CD14-positive monocyte (primary cell): ENCODE results near the gene ABTB2. TPM values are rescaled to one million over a fixed set of nuclear protein-coding genes. Genes with fewer than 3 reads are reported as not detected.

Source experiments
- DNase-seq, 3 donors: peaks; one replicate each; pipeline ENCODE4 v3.0.0-alpha.2; 2011 to 2022
- H2AFZ ChIP-seq: 2 replicates; pipeline ENCODE4 v1.6.0; 2012; ENCODE audit warnings: mild to moderate bottlenecking, low read depth, low read length, inconsistent platforms; ENCODE audit not compliant: insufficient read depth, poor library complexity, severe bottlenecking
- H3K27ac ChIP-seq, 2 donors: 1 replicate in 1 of 2; 2 replicates in 1 of 2; pipeline ENCODE4 v1.5.1; 2012 to 2013; ENCODE audit warnings: low read length in 2 of 2, control low read depth in 1 of 2, inconsistent platforms in 1 of 2, low read depth in 1 of 2, mild to moderate bottlenecking in 1 of 2
- H3K27me3 ChIP-seq, 2 donors: one replicate each; pipeline versions ENCODE4 v1.6.0 to v1.6.1; 2011 to 2013; ENCODE audit warnings: low read length in 2 of 2; ENCODE audit not compliant: control insufficient read depth in 2 of 2, insufficient read depth in 2 of 2
- H3K36me3 ChIP-seq, 2 donors: replicated peaks in 1 of 2; 1 replicate in 1 of 2; 2 replicates in 1 of 2; pipeline versions ENCODE4 v1.5.1 to v1.6.1; 2012 to 2013; ENCODE audit warnings: low read length in 2 of 2, control low read depth in 1 of 2, inconsistent platforms in 1 of 2, mild to moderate bottlenecking in 1 of 2; ENCODE audit not compliant: insufficient read depth in 2 of 2, control insufficient read depth in 1 of 2
- H3K4me1 ChIP-seq, 2 donors: 1 replicate in 1 of 2; 2 replicates in 1 of 2; pipeline versions ENCODE4 v1.5.1 to v1.6.1; 2012 to 2013; ENCODE audit warnings: low read length in 2 of 2, control low read depth in 1 of 2, inconsistent platforms in 1 of 2, mild to moderate bottlenecking in 1 of 2, moderate library complexity in 1 of 2; ENCODE audit not compliant: insufficient read depth in 2 of 2, control insufficient read depth in 1 of 2
- H3K4me2 ChIP-seq: replicated peaks from 2 replicates; pipeline ENCODE3; 2012; ENCODE audit warnings: low read length, moderate library complexity, mild to moderate bottlenecking; ENCODE audit not compliant: poor library complexity, severe bottlenecking; ENCODE audit errors: extremely low read depth
- H3K4me3 ChIP-seq, 3 experiments: fragments of 200-600 bp in 1 of 3; sonication (generic) in 1 of 3; replicated peaks in 1 of 3; 1 replicate in 2 of 3; 2 replicates in 1 of 3; pipeline ENCODE4 v1.5.1; 2011 to 2013; ENCODE audit warnings: low read length in 3 of 3, mild to moderate bottlenecking in 3 of 3, control low read depth in 2 of 3, low read depth in 2 of 3, inconsistent platforms in 1 of 3, moderate library complexity in 1 of 3
- H3K79me2 ChIP-seq: 2 replicates; pipeline ENCODE4 v1.6.0; 2012; ENCODE audit warnings: mild to moderate bottlenecking, control low read depth, inconsistent platforms, low read length, moderate library complexity; ENCODE audit not compliant: insufficient read depth
- H3K9ac ChIP-seq: 2 replicates; pipeline ENCODE4 v1.6.0; 2017; ENCODE audit warnings: low read length, mild to moderate bottlenecking; ENCODE audit not compliant: insufficient read depth, poor library complexity, severe bottlenecking
- H3K9me3 ChIP-seq, 2 donors: replicated peaks in 1 of 2; 1 replicate in 1 of 2; 2 replicates in 1 of 2; pipeline versions ENCODE4 v1.5.1 to v1.6.1; 2012 to 2013; ENCODE audit warnings: low read length in 2 of 2, control low read depth in 1 of 2; ENCODE audit not compliant: control insufficient read depth in 1 of 2, insufficient read depth in 1 of 2
- H4K20me1 ChIP-seq: 2 replicates; pipeline ENCODE4 v1.6.0; 2012; ENCODE audit warnings: mild to moderate bottlenecking, low read length, control low read depth, moderate library complexity; ENCODE audit not compliant: insufficient read depth
- H3K27ac Mint-ChIP-seq, 7 donors: one replicate each; pipeline ENCODE4 v1.8.0; 2020; ENCODE audit warnings: mild to moderate bottlenecking in 7 of 7, mixed read lengths in 7 of 7, moderate library complexity in 6 of 7, inconsistent platforms in 2 of 7
- H3K27me3 Mint-ChIP-seq, 3 donors: one replicate each; pipeline ENCODE4 v1.8.0; 2021 to 2022; ENCODE audit warnings: low read depth in 3 of 3, mild to moderate bottlenecking in 3 of 3, mixed read lengths in 3 of 3, moderate library complexity in 3 of 3, inconsistent platforms in 1 of 3
- H3K36me3 Mint-ChIP-seq, 2 donors: one replicate each; pipeline ENCODE4 v1.8.0; 2020; ENCODE audit warnings: mixed read lengths in 2 of 2, inconsistent platforms in 1 of 2, mild to moderate bottlenecking in 1 of 2
- H3K4me1 Mint-ChIP-seq: one replicate; pipeline ENCODE4 v1.8.0; 2020; ENCODE audit warnings: mild to moderate bottlenecking, mixed read lengths
- H3K4me3 Mint-ChIP-seq, 2 donors: one replicate each; pipeline ENCODE4 v1.8.0; 2020; ENCODE audit warnings: mild to moderate bottlenecking in 2 of 2, mixed read lengths in 2 of 2, moderate library complexity in 1 of 2
- H3K9me3 Mint-ChIP-seq, 7 donors: one replicate each; pipeline ENCODE4 v1.8.0; 2020 to 2022; ENCODE audit warnings: mixed read lengths in 7 of 7, mild to moderate bottlenecking in 6 of 7, moderate library complexity in 6 of 7, inconsistent platforms in 2 of 7
- CTCF ChIP-seq: fragments of 200-600 bp; IDR thresholded peaks from one replicate; pipeline ENCODE4 v1.8.0; 2022; ENCODE audit warnings: antibody characterized with exemption, mild to moderate bottlenecking
- WGBS: methylation state at CpG from one replicate; pipeline ENCODE4 v1.1.5; 2013; ENCODE audit warnings: missing lambda C conversion rate; ENCODE audit not compliant: insufficient coverage; 5-methylcytosine and 5-hydroxymethylcytosine counted together
- intact Hi-C, 2 donors: fragments of 100-400 bp; cut with micrococcal nuclease; formaldehyde crosslinking; loops; one replicate each; pipeline versions ENCODE4 v1.15.0 to v1.15.1; 2023
- polyA plus RNA-seq, 3 donors: library from polyadenylated mRNA; depleted of rRNA in 1 of 3; unstranded in 2 of 3; stranded (reverse) in 1 of 3; fragments of 300-500 nt in 2 of 3; fragments of >200 nt in 1 of 3; fragmentation: Illumina TruSeq in 2 of 3; gene quantifications; 1 replicate in 2 of 3; 2 replicates in 1 of 3; pipeline ENCODE4 v1.2.3, GENCODE V29; 2012 to 2021

Gene ABTB2
- polyA plus RNA-seq, 3 donors: 0.25 to 1.7 (median 0.26) TPM

GRCh38 chr11:34292546-34292945 is 65.3 kb downstream of the ABTB2 start:
- no peak overlapping the region for H3K27ac Mint-ChIP-seq
- no peaks in the 10 kb centered on the region for H3K36me3 Mint-ChIP-seq
- Histone ChIP-seq H3K4me2 (no peak overlapping the region), H3K4me1 (no peaks in the 10 kb centered on the region), H3K36me3 (no peaks in the 10 kb centered on the region), H2AFZ (no peak overlapping the region), H4K20me1 (no peaks in the 10 kb centered on the region), H3K9ac (no peak overlapping the region), H3K4me3 (no peak overlapping the region), H3K27ac (no peak overlapping the region), H3K27me3 (no peaks in the 10 kb centered on the region), H3K9me3 (no peaks in the 10 kb centered on the region), H3K79me2 (no peaks in the 10 kb centered on the region)
- H3K4me1 Mint-ChIP-seq: no peaks in the 10 kb centered on the region
- no peak overlapping the region for H3K4me3 Mint-ChIP-seq
- TF ChIP-seq CTCF: no peak
- intact Hi-C loops: no loop called here
- no peak for DNase-seq
- 70% methylated on average over 2 of the region's 2 CpGs for WGBS
- H3K27me3 Mint-ChIP-seq: peaks cover 0 to 2% (median 2%) of the 10 kb centered on the region in 3 donors
- H3K9me3 Mint-ChIP-seq: peaks cover 0 to 1% (median 0%) of the 10 kb centered on the region in 7 donors

DNA sequence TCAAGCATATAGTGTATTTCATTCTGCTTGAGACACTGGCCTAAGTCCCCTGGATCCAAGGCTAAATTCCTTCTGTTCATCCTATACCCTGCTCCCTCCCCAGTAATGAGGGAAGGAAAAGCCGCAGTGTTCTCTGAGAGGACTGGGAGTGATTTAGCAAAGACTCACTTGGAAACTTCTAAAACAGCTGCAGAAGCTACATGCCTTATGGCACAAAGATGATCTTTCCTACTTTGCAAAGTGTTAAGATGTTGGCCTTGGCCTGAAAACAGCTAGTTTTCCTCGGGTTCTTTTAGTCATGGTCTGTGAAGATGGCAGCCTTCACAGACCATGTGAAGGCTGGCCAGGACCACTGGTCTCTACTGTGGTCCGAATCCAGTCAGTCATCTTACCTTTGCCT is 65.7 kb downstream of the ABTB2 start:
- Mint-ChIP-seq H3K4me1 (no peaks in the 10 kb centered on the region), H3K9me3 (peaks cover 0 to 1% (median 0%) of the 10 kb centered on the region in 7 donors), H3K27me3 (peaks cover 0 to 2% (median 2%) of the 10 kb centered on the region in 3 donors), H3K36me3 (no peaks in the 10 kb centered on the region), H3K4me3 (no peak overlapping the region), H3K27ac (no peak overlapping the region)
- whole genome bisulfite sequencing: 100% methylated on average over 1 of the region's 3 CpGs
- no peaks in the 10 kb centered on the region for H3K27me3 ChIP-seq
- no peaks in the 10 kb centered on the region for H3K4me1 ChIP-seq
- H3K27ac ChIP-seq: no peak overlapping the region
- intact Hi-C loops: no loop called here
- no peak overlapping the region for H2AFZ ChIP-seq
- no peaks in the 10 kb centered on the region for H3K36me3 ChIP-seq
- no peaks in the 10 kb centered on the region for H4K20me1 ChIP-seq
- DNase-seq: no peak
- no peak overlapping the region for H3K4me3 ChIP-seq
- TF ChIP-seq CTCF: no peak
- no peak overlapping the region for H3K4me2 ChIP-seq
- no peaks in the 10 kb centered on the region for H3K9me3 ChIP-seq
- H3K79me2 ChIP-seq: no peaks in the 10 kb centered on the region
- no peak overlapping the region for H3K9ac ChIP-seq
